ENCODE results near the gene MGAT4A. TPM values are rescaled to one million over a fixed set of nuclear protein-coding genes. Genes with fewer than 3 reads are reported as not detected.

MGAT4A gene
- total RNA-seq, 2 donors from 2014 or later: 13.2 to 37.4 TPM

GRCh38 chr2:98716786-98717185, 14.1 kb downstream of the MGAT4A start:
- DNase-seq (ENCODE audit: low spot score): no peak
- Histone ChIP-seq H3K9me3 (no peaks in the 10 kb centered on the region), H3K4me1 (no peaks in the 10 kb centered on the region), H3K27ac (no peak overlapping the region), H3K27me3 (no peaks in the 10 kb centered on the region), H3K4me3 (no peak overlapping the region), H3K36me3 (peaks cover 9% of the 10 kb centered on the region)
- no peak for TF ChIP-seq CTCF (IDR thresholded peaks at IDR 0.05)

- H3K36me3 ChIP-seq: peaks cover 9% of the 10 kb centered on the region
- no peak for DNase-seq (ENCODE audit: low spot score)
- no peaks in the 10 kb centered on the region for H3K27me3 ChIP-seq
- TF ChIP-seq CTCF (IDR thresholded peaks at IDR 0.05): no peak
- H3K27ac ChIP-seq: no peak overlapping the region
- H3K9me3 ChIP-seq: no peaks in the 10 kb centered on the region
- H3K4me3 ChIP-seq: no peak overlapping the region
- H3K4me1 ChIP-seq: no peaks in the 10 kb centered on the region
Measured at GRCh38 chr2:98715812-98716451, 15.0 kb downstream of the MGAT4A start.

- no peak overlapping the region for H3K27ac ChIP-seq
- DNase-seq (ENCODE audit: low spot score): no peak
- no peaks in the 10 kb centered on the region for H3K9me3 ChIP-seq
- TF ChIP-seq CTCF (IDR thresholded peaks at IDR 0.05): no peak
- peaks cover 0 to 21% of the 10 kb centered on the region in 2 donors for H3K4me1 ChIP-seq
- H3K27me3 ChIP-seq: no peaks in the 10 kb centered on the region
- H3K4me3 ChIP-seq: no peak overlapping the region
- no peaks in the 10 kb centered on the region for H3K36me3 ChIP-seq
Measured at GRCh38 chr2:98713332-98714015, 17.5 kb downstream of the MGAT4A start.

GRCh38 chr2:98712145-98712544, 18.8 kb downstream of the MGAT4A start:
- no peak for TF ChIP-seq CTCF (IDR thresholded peaks at IDR 0.05)
- H3K27me3 ChIP-seq: no peaks in the 10 kb centered on the region
- peaks cover 0 to 34% of the 10 kb centered on the region in 2 donors for H3K4me1 ChIP-seq
- no peaks in the 10 kb centered on the region for H3K9me3 ChIP-seq
- H3K27ac ChIP-seq: no peak overlapping the region
- no peak overlapping the region for H3K4me3 ChIP-seq
- H3K36me3 ChIP-seq: no peaks in the 10 kb centered on the region
- DNase-seq (ENCODE audit: low spot score): no peak

GRCh38 chr2:98711506-98711905, 19.4 kb downstream of the MGAT4A start:
- TF ChIP-seq CTCF (IDR thresholded peaks at IDR 0.05): no peak
- DNase-seq (ENCODE audit: low spot score): no peak
- no peaks in the 10 kb centered on the region for H3K36me3 ChIP-seq

More at GRCh38 chr2:98711506-98711905, 19.4 kb downstream of the MGAT4A start:
- H3K27me3 ChIP-seq: no peaks in the 10 kb centered on the region
- peaks cover 0 to 38% of the 10 kb centered on the region in 2 donors for H3K4me1 ChIP-seq
- H3K9me3 ChIP-seq: no peaks in the 10 kb centered on the region
- H3K27ac ChIP-seq: no peak overlapping the region
- no peak overlapping the region for H3K4me3 ChIP-seq

Data from right atrium auricular region (tissue), 2 donors.